Activated T-cell treated with anti-CD3 and anti-CD28 coated beads, Interleukin-2, amount 50 U/mL, for 48 hours (primary cell): ENCODE data around the gene EEF1AKMT2.

Experiments used
- DNase-seq, 2 experiments: peaks; one replicate each; pipeline ENCODE4 v3.0.0-alpha.2; 2020

EEF1AKMT2 gene

GRCh38 chr10:124736491-124737136 lies 55.1 kb downstream of the EEF1AKMT2 start:
- DNase-seq = no peak

DNA sequence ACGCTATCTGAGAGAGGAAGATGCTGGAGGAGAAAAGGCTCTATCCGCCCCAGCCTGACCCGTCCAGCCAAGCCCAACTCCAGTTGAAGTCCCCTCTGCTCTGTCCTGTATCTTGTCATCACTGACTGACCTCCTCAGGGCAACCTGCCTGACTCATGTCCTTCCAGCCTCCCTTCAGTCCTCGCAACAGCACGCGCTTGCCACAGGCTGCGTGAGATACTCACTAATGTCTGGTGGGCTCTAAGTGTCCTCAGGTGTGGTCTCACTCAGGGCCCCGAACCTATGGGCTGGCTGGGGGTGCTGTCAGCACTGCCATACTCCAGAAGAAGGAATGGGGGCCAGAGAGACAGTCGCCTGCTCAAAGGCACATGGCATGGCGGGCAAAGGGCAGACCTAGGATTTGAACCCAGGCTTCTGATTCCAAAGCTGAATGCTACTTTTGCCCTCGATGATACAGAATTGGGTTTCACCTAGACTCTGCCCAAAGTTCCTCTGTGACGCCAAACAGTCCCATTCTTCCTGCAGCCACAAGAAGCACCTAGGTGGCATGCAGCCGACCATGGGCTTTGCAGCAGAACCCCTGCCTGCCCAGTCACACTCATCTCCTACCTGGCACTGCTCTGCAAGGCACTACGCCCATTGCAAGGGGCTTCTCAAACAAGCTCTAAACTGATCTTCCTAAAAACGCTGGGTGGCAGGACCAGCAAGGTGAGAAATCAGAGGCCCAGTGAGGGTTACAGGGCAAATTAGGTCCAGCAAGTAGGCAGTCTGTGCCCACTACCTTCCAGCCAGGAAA lies 56.0 kb downstream of the EEF1AKMT2 start:
- peak in 1 of 2 experiments; percentile 13 for DNase-seq

- peak; percentile 54 to 57 for DNase-seq
Observed at GRCh38 chr10:124734311-124735166, 57.1 kb downstream of the EEF1AKMT2 start.

DNA sequence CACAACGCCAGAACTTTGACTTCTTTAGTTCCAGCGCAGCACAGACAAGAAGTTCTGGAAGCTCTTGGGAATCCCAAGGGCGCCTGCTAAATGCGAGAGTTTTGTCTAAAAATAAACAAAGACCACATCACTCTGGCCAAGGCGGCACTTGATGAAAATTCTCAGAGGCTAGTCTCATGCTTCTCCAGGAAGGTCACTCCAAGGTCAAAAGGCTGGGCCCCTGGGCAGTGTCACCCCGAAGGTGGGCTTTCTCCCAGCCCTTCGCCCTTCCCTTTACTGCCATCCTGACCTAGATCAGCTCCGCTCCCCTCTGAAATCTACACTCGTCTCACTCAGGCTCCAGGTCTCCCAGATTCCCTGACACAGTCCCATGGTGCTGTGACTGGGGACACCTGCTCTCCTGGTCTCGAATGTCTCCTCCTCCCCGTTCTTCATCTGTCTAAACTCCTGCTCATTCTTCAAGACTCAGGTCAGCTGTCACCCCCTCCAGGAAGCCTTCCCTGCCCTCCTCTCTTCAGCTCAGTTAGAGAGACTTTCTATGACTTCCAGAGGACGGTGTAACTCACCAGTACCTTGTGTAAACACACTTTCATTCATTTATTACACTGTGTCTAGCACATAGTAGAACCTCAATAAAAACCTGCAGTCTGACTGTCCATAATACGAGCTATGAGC lies 58.0 kb downstream of the EEF1AKMT2 start:
- DNase-seq = no peak

DNA sequence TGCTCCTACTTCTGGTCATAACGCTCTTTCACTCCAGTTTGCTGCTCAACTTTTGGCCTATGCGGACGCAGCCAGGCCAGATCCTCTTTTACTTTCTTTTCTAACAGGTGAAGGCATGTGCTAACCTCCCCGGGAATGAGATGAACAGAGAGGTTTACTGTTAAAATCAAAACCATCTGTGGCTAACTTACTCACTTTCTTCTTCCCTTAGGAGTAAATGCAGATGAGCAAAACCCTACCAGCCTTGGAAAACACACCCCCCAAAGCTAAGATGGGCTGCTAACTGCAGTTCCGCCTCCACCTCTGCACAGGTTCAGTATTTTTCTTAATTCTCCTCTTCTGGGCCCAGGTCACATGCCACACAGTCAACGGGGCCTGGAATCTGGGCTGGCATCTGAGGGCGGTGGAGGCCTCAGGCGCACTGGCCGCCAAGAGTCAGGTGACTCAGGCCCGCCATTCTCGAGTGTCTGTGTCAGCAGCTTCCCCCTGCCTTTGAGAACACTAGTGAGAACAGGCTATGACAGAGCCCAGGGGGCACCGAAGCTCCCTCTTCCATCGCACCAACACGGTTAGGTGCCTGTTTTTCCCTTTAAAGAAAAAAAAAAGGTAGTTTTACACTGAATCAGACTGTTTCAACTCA lies 58.6 kb downstream of the EEF1AKMT2 start:
- peak; percentile 86 to 87 for DNase-seq

GRCh38 chr10:124731551-124731950 lies 60.1 kb downstream of the EEF1AKMT2 start:
- peak in 1 of 2 experiments; percentile 12 for DNase-seq

DNA sequence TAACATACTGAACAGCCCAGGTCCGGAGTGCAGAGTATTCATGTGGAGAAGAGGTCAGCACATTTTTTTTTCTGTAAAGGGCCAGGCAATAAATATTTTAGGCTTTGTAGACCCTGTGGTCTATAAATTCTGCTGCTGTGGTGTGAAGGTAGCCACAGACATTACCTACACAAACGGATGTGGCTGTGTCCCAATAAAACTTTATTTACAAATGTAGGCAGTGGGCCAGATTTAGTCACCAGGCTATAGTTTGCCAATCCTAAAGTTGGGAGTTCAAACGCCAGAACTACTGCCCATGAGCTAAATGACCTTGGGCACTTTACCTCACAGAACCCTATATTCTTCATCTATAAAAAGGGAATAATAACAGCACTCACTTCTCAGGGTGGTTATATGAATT lies 60.9 kb downstream of the EEF1AKMT2 start:
- DNase-seq = no peak

DNA sequence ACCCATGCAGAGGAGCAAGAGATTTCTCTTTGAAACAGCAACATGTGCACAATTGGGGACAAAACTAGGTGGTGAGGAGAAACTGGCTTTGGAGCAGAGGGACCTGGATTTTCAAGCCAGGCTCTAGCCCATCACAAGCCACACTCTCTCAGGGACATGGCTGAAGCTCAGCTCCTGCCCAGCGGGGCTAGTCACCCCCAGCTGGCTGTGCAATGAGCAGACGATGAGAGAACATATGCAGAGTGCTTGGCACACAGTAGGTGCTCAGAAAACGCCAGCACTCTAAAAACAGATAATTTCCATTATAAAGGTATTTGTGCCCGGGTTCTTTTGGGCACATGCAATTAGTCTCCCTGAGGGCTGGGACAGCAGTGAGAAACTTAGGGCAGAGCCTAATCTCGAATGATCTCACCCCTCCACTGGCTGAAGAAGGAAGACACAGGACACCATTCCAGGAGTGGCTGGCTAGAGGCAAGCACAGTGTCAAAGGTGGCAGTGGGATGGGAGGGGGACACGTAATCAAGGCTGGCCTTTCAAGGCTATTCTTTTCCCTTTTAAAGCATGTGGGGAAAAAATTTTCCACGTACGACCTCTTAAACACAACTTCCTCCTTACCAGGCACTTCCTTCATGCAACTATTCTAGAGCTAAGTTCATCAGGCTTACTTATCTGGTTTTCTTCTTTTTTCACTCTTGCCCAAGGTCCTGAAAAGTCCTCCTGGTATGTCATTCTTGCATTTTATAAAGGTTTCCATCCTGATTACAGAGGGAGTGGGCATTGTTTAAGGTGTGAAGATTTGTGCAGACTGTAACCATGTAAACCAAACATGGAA lies 62.6 kb downstream of the EEF1AKMT2 start:
- DNase-seq = peak; percentile 35 to 36

DNA sequence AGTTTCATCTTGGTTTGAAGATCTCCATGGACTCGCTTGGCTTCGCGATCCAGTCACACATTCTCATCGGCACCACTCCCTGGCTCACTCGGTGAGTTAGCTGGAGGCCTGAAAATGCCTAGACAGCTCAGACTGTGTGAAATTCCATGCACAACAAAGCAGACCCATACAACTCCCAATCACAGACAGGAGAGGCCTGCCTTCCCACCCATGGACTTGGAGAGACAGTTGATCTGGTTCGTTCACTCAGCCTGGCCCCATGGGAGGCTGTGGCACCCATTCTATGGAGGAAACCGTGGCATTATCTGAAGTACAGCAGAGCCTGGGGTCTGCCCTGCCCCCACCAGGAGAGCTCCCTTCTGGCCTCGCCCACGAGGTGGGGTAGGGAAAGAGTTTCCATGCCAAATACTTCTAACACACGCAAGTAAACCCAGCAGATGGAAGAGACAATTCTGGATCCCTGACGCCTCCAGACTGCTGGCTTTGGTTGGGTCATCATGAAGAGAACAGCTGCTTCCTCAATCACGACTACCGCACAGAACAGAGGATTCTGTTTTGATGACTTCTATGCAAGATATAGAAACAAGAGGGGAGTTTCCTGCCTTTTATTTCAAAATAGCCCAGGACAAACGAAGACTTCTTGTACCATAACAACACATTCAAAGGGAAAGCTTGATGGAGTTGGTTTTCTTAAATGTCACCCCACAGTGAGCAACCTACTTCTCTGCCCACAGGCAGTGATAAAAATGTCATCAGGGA lies 63.4 kb downstream of the EEF1AKMT2 start:
- DNase-seq = peak; percentile 51 to 58

- peak; percentile 10 to 16 for DNase-seq
Observed at GRCh38 chr10:124727361-124727960, 64.2 kb downstream of the EEF1AKMT2 start.

- DNase-seq = peak in 1 of 2 experiments; percentile 11
Observed at GRCh38 chr10:124725791-124726190, 65.9 kb downstream of the EEF1AKMT2 start.

GRCh38 chr10:124725171-124725631 lies 66.5 kb downstream of the EEF1AKMT2 start:
- peak; percentile 14 to 16 for DNase-seq

- no peak for DNase-seq
Observed at GRCh38 chr10:124724279-124725027, 67.2 kb downstream of the EEF1AKMT2 start.

DNA sequence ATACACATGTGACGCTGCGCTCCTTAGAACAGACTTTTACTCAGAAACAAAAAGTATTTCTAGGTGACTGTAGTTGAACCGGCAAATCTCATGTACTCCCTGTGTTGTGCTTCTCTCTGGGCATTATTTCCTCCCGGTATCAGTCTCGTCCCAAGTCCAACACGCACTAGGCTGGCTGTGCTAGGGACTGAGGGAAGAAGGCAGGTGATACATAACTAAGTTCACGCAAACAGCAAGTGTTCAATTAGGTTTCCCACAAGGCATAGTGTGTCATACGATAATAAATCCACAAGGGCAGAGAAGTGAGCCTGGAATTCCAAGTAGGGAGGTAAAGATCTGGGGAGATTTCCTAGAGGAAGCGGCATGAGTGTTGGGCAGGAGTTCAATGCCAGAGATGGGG lies 67.9 kb downstream of the EEF1AKMT2 start:
- DNase-seq = no peak

DNA sequence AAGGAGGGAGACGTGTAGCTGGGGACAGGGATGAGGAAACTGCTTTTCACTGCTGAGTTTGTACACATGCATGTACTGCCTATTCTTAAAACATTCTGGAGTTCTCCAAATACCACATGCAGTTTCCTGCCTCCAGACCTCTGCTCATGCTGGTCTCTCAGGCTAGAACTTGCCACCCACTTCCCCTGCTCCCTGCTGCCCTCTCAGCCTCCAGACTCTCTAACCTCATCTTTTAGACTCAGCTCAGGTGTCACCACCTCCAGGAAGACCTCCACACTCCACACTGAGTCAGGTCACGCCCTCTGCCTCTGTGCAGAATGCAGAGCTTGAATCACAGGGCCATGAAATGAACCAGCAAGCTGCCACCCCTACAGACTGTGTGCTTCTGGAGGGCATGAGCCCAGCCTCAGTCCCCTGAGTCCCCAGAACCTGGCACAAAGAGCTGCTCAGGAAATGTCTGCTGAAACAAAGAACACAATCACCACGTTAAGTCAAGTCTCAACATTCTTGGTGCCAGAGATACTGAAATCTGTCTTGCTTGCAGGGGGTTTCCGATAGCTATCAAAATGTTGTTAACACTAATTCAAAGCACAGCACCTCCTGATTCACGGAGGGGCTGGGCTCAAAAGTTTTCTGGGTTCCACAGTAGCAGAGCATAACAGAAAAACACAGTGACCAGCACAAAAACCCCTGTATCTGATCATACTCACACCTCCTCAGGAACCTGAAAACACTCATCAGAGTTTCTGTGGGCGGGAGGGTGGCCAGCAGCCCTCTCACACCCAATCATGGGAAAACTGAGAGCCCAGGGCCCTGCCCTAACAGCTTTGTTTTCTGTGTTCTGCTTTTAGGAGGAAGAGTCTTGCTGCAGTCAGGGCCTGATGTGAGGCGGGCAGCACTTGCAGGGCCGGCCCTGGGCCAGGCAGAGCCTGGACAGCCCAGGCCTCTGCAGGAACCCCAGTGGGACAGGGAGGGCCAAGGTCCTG lies 68.6 kb downstream of the EEF1AKMT2 start:
- DNase-seq = peak; percentile 75 to 80

GRCh38 chr10:124721330-124722045 lies 70.2 kb downstream of the EEF1AKMT2 start:
- peak in 1 of 2 experiments; percentile 42 for DNase-seq

- peak; percentile 73 to 74 for DNase-seq
Observed at GRCh38 chr10:124719213-124719851, 72.4 kb downstream of the EEF1AKMT2 start.
